Measurements from ENCODE around the gene RAD54L. TPM values are rescaled to one million over a fixed set of nuclear protein-coding genes. Genes with fewer than 3 reads are reported as not detected.
A peak's percentile ranks its signal among the peaks of the same experiment; 100 is the strongest.

The RAD54L gene
- total and polyA plus RNA-seq, 2 of the 4 experiments (the other 2 are of a cell fraction) = 4.8 to 10.6 TPM

DNA sequence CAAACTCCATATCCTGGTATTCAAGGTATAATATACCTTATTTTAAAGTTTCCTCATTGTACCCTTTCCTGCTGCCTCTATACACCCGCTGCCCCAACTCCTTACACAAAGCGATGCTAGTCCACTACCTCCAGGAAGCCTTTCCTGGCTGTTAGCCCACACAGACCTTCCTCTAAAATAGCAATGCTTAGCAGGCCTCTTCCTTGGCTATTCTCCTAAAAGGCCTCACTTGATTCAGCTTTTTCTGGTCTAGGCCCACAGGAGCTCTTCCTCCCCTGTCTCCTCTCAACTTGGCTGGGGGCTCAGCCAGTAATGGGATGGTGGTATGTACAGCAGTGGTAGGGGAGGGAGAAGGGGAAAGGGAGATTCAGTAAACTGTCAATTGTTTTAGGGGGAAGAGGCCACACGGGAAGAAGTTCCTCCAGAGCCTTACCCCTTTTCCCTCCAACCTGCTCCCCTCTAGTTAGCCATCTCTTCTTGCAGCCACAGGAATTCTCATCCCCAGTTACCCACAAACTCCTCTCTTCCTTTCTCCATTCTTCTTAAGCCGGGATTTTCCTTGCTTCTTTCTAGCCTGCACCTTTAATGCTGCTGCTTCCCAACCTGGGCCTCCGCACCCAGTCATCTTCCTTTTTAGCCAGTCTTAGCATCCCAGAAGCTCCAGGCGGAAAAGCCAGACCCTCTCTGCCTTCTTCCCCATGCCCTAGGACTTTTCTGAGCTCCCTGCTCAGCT lies 53.3 kb downstream of the RAD54L start:
- H2AK5ac ChIP-seq (ENCODE audit: low read depth, low read length) = peak overlapping the region; percentile 85
- intact Hi-C loops (cut with micrococcal nuclease) = no loop called here
- no peak overlapping the region for H2BK20ac ChIP-seq (ENCODE audit: low read depth, low read length)
- H2BK5ac ChIP-seq (ENCODE audit: low read depth, low read length, poor library complexity, severe bottlenecking) = peak overlapping the region; percentile 94
- H4K8ac ChIP-seq (ENCODE audit: low read depth in 2 of 2, low read length in 2 of 2) = peak overlapping the region; percentile 64 to 93
- peaks cover 16 to 48% of the 10 kb centered on the region in 2 experiments for H3K79me1 ChIP-seq (ENCODE audit: low read depth in 1 of 2, low read length in 2 of 2)
- H3K9me1 ChIP-seq (ENCODE audit: insufficient read depth, low read length) = peaks cover 15% of the 10 kb centered on the region
- dilution Hi-C loops (cut with HindIII; ENCODE audit: low sequenced_read_pairs, unreplicated experiment) = no loop called here
- WGBS, 2 experiments (ENCODE audit: extremely low coverage in 2 of 2, insufficient read length in 1 of 2) = 21% methylated on average over 3 of the region's 6 CpGs; no CpG with 5 or more reads in 1 of the 2 experiments
- BruUV-seq (replicated peaks) = no TSS peak
- H3K27me3 ChIP-seq (ENCODE audit: control insufficient read depth, insufficient read depth, low read length) = no peaks in the 10 kb centered on the region
- peaks cover 29% of the 10 kb centered on the region for H4K20me1 ChIP-seq (ENCODE audit: insufficient read depth, low read length)
- no peak overlapping the region for H3K18ac ChIP-seq (ENCODE audit: low read depth, low read length)
- H3K23ac ChIP-seq (ENCODE audit: low read depth, low read length) = peak overlapping the region; percentile 93
- H4K91ac ChIP-seq (ENCODE audit: insufficient read depth, low read depth, low read length) = peak overlapping the region; percentile 60
- TF ChIP-seq, protein P1, sequence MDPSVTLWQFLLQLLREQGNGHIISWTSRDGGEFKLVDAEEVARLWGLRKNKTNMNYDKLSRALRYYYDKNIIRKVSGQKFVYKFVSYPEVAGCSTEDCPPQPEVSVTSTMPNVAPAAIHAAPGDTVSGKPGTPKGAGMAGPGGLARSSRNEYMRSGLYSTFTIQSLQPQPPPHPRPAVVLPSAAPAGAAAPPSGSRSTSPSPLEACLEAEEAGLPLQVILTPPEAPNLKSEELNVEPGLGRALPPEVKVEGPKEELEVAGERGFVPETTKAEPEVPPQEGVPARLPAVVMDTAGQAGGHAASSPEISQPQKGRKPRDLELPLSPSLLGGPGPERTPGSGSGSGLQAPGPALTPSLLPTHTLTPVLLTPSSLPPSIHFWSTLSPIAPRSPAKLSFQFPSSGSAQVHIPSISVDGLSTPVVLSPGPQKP (IDR thresholded peaks at IDR 0.05; ENCODE audit: borderline replicate concordance, low read depth, low read length) = no peak
- TF ChIP-seq POLR2A (IDR thresholded peaks at IDR 0.05; ENCODE audit: low read depth, low read length) = 0 out of 2 replicates have a peak, but pooled peaks have one; percentile 10
- H2BK15ac ChIP-seq (ENCODE audit: low read depth, low read length) = no peak overlapping the region
- ChIA-PET POLR2A (ENCODE audit: unreplicated experiment) (interaction anchor here (0.9 kb wide), 1 partner anchor 54 kb away, joined by 4 read pairs; the partner anchor contains the start of gene RAD54L), CTCF (interaction anchor here (0.6 to 1.4 kb wide), 2 partner anchors 10 to 56 kb away, joined by 3 read pairs; no protein-coding TSS in a partner anchor)
- peaks cover 5% of the 10 kb centered on the region for H3K4me1 ChIP-seq (ENCODE audit: control insufficient read depth, insufficient read depth, low read length)
- peak overlapping the region; percentile 90 for H4K5ac ChIP-seq (ENCODE audit: low read depth, low read length)
- peak overlapping the region; percentile 100 for H3K9ac ChIP-seq (ENCODE audit: low read depth, low read length)
- ATAC-seq (ENCODE audit: low read depth) (no peak), DNase-seq (peak; percentile 41)
- peak overlapping the region; percentile 79 for H3K14ac ChIP-seq (replicated peaks; ENCODE audit: low read depth, low read length)
- H3K4me2 ChIP-seq (ENCODE audit: low read depth, low read length) = peak overlapping the region; percentile 83
- H3K4ac ChIP-seq (ENCODE audit: low read depth, low read length) = peak overlapping the region; percentile 86
- in situ Hi-C loops (cut with MboI; ENCODE audit: low sequenced_read_pairs) = no loop called here
- H2BK120ac ChIP-seq (ENCODE audit: low read depth, low read length) = no peak overlapping the region
- no peaks in the 10 kb centered on the region for H3K9me3 ChIP-seq (ENCODE audit: control insufficient read depth, insufficient read depth, low read length)
- peak overlapping the region; percentile 84 for H2AFZ ChIP-seq (replicated peaks; ENCODE audit: low read length, poor library complexity)
- peak overlapping the region; percentile 97 for H2AK9ac ChIP-seq (replicated peaks; ENCODE audit: low read depth, low read length, poor library complexity)
- H3K36me3 ChIP-seq (ENCODE audit: control insufficient read depth, insufficient read depth, low read length) = peaks cover 12% of the 10 kb centered on the region
- peak overlapping the region; percentile 100 for H3K27ac ChIP-seq (ENCODE audit: insufficient read depth, low read length)
- H3K56ac ChIP-seq (ENCODE audit: extremely low read depth, insufficient read depth, low read length) = peak overlapping the region; percentile 77
- H3K4me3 ChIP-seq (ENCODE audit: insufficient read depth, low read depth, low read length) = peak overlapping the region; percentile 97
